ENCODE data around the gene SPTBN4. TPM values are rescaled to one million over a fixed set of nuclear protein-coding genes. Genes with fewer than 3 reads are reported as not detected.

SPTBN4 gene
- total and polyA plus RNA-seq, 2 of the 4 experiments (the other 2 are of a cell fraction), result 0.72 to 0.91 TPM

DNA sequence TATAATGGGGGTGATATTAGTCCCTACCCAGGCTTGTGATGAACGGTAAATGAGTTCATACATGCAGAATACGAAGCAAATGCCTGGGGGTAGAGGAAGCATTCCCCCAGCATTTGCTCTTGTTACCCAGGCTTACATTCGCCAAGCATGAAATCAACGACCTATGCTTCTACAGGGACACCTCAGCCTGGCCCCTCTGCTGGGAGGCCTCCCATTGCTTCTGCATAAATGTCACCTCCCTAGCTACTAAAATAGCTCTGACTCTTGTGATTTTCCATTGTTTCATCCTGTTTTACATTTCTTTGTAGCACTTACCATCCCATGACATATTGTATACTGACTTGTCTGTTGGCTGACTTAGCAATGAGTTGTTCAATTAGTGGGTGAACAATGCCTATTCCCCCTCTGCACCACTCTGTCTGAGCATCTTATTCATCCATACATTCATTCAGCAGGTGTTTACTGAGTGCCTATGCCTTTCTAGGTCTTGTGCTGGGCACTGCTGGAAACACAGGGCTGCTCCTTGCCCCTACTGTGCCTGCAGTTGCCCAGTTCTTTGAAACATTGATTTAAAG lies 47.0 kb downstream of the SPTBN4 start:
- H4K91ac ChIP-seq (ENCODE audit: insufficient read depth, low read depth, low read length), result no peak overlapping the region
- no peak overlapping the region for H2BK20ac ChIP-seq (ENCODE audit: low read depth, low read length)
- no peak overlapping the region for H2BK120ac ChIP-seq (ENCODE audit: low read depth, low read length)
- H2BK15ac ChIP-seq (ENCODE audit: low read depth, low read length), result no peak overlapping the region
- H3K14ac ChIP-seq (replicated peaks; ENCODE audit: low read depth, low read length), result no peak overlapping the region
- H2AK5ac ChIP-seq (ENCODE audit: low read depth, low read length), result no peak overlapping the region
- intact Hi-C loops (cut with micrococcal nuclease) (no loop called here), dilution Hi-C loops (cut with HindIII; ENCODE audit: low sequenced_read_pairs, unreplicated experiment) (no loop called here), in situ Hi-C loops (cut with MboI; ENCODE audit: low sequenced_read_pairs) (loop anchor here (25.0 kb wide), 2 partner anchors 202 to 377 kb away; no protein-coding TSS in a partner anchor)
- ChIA-PET CTCF (interaction anchor here (1.0 kb wide), 1 partner anchor 38 kb away, joined by 8 read pairs; no protein-coding TSS in a partner anchor), POLR2A (ENCODE audit: unreplicated experiment) (no interaction called here)
- no peaks in the 10 kb centered on the region for H3K9me3 ChIP-seq (ENCODE audit: control insufficient read depth, insufficient read depth, low read length)
- H3K4me2 ChIP-seq (ENCODE audit: low read depth, low read length), result no peak overlapping the region
- H3K4ac ChIP-seq (ENCODE audit: low read depth, low read length), result no peak overlapping the region
- H3K4me3 ChIP-seq (ENCODE audit: insufficient read depth, low read depth, low read length), result no peak overlapping the region
- no peak overlapping the region for H3K56ac ChIP-seq (ENCODE audit: extremely low read depth, insufficient read depth, low read length)
- H2BK5ac ChIP-seq (ENCODE audit: low read depth, low read length, poor library complexity, severe bottlenecking), result no peak overlapping the region
- H3K27ac ChIP-seq (ENCODE audit: insufficient read depth, low read length), result no peak overlapping the region
- H2AFZ ChIP-seq (replicated peaks; ENCODE audit: low read length, poor library complexity), result no peak overlapping the region
- H3K4me1 ChIP-seq (ENCODE audit: control insufficient read depth, insufficient read depth, low read length), result no peaks in the 10 kb centered on the region
- H3K9ac ChIP-seq (ENCODE audit: low read depth, low read length), result no peak overlapping the region
- H4K8ac ChIP-seq (ENCODE audit: low read depth in 2 of 2, low read length in 2 of 2), result no peak overlapping the region
- H3K9me1 ChIP-seq (ENCODE audit: insufficient read depth, low read length), result no peaks in the 10 kb centered on the region; the same call in 1 of the 2 replicates
- H4K5ac ChIP-seq (ENCODE audit: low read depth, low read length), result no peak overlapping the region
- no peak for ATAC-seq (ENCODE audit: low read depth)
- peaks cover 49% of the 10 kb centered on the region for H3K27me3 ChIP-seq (ENCODE audit: control insufficient read depth, insufficient read depth, low read length)
- no CpG with 5 or more reads among the region's 4 CpGs for WGBS, 2 experiments (ENCODE audit: extremely low coverage in 2 of 2, insufficient read length in 1 of 2)
- no peak overlapping the region for H3K23ac ChIP-seq (ENCODE audit: low read depth, low read length)
- no peaks in the 10 kb centered on the region for H4K20me1 ChIP-seq (ENCODE audit: insufficient read depth, low read length)
- DNase-seq, result no peak
- H3K36me3 ChIP-seq (ENCODE audit: control insufficient read depth, insufficient read depth, low read length), result no peaks in the 10 kb centered on the region
- H3K79me1 ChIP-seq (ENCODE audit: low read depth in 1 of 2, low read length in 2 of 2), result no peaks in the 10 kb centered on the region
- BruUV-seq (replicated peaks), result no TSS peak
- TF ChIP-seq BHLHE40 (IDR thresholded peaks at IDR 0.05; ENCODE audit: low read depth, low read length) (no peak), CHD1 (IDR thresholded peaks at IDR 0.05; ENCODE audit: low read depth, low read length) (no peak), MAFK (IDR thresholded peaks at IDR 0.05; ENCODE audit: low read depth, low read length) (no peak), FOS (IDR thresholded peaks at IDR 0.05; ENCODE audit: low read depth, low read length) (no peak), MXI1 (IDR thresholded peaks at IDR 0.05; ENCODE audit: borderline replicate concordance, low read depth, low read length) (no peak)
- TF ChIP-seq, protein P1, sequence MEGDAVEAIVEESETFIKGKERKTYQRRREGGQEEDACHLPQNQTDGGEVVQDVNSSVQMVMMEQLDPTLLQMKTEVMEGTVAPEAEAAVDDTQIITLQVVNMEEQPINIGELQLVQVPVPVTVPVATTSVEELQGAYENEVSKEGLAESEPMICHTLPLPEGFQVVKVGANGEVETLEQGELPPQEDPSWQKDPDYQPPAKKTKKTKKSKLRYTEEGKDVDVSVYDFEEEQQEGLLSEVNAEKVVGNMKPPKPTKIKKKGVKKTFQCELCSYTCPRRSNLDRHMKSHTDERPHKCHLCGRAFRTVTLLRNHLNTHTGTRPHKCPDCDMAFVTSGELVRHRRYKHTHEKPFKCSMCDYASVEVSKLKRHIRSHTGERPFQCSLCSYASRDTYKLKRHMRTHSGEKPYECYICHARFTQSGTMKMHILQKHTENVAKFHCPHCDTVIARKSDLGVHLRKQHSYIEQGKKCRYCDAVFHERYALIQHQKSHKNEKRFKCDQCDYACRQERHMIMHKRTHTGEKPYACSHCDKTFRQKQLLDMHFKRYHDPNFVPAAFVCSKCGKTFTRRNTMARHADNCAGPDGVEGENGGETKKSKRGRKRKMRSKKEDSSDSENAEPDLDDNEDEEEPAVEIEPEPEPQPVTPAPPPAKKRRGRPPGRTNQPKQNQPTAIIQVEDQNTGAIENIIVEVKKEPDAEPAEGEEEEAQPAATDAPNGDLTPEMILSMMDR (conservative IDR thresholded peaks at IDR 0.05; ENCODE audit: low read depth, low read length), result no peak
- TF ChIP-seq, protein P2, sequence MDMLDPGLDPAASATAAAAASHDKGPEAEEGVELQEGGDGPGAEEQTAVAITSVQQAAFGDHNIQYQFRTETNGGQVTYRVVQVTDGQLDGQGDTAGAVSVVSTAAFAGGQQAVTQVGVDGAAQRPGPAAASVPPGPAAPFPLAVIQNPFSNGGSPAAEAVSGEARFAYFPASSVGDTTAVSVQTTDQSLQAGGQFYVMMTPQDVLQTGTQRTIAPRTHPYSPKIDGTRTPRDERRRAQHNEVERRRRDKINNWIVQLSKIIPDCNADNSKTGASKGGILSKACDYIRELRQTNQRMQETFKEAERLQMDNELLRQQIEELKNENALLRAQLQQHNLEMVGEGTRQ (IDR thresholded peaks at IDR 0.05; ENCODE audit: low read depth, low read length), result no peak
- no peak overlapping the region for H2AK9ac ChIP-seq (replicated peaks; ENCODE audit: low read depth, low read length, poor library complexity)
- H3K18ac ChIP-seq (ENCODE audit: low read depth, low read length), result no peak overlapping the region
